Hippocampal formation (tissue), 2 donors: Measurements from ENCODE around the gene BACE1.

ENCODE experiments used
- DNase-seq, 2 donors: peaks; one replicate each; lab custom pipeline; 2025; lab: John Stamatoyannopoulos, UW

Gene BACE1

GRCh38 chr11:117309310-117309709 is 6.7 kb downstream of the BACE1 start:
- DNase-seq: no peak

GRCh38 chr11:117305145-117305544 is 10.9 kb downstream of the BACE1 start:
- no peak for DNase-seq

- DNase-seq: no peak
Measured at GRCh38 chr11:117303646-117304315, 12.3 kb downstream of the BACE1 start.

- no peak for DNase-seq
Measured at GRCh38 chr11:117303101-117303500, 13.0 kb downstream of the BACE1 start.

GRCh38 chr11:117302228-117302627 is 13.8 kb downstream of the BACE1 start:
- no peak for DNase-seq

- no peak for DNase-seq
Measured at GRCh38 chr11:117300773-117301172, 15.3 kb downstream of the BACE1 start.

- no peak for DNase-seq
Measured at GRCh38 chr11:117300283-117300663, 15.8 kb downstream of the BACE1 start.

- no peak for DNase-seq
Measured at GRCh38 chr11:117299351-117300282, 16.4 kb downstream of the BACE1 start.

GRCh38 chr11:117298195-117298594 is 17.9 kb downstream of the BACE1 start:
- no peak for DNase-seq

- no peak for DNase-seq
Measured at GRCh38 chr11:117296881-117297280, 19.2 kb downstream of the BACE1 start.

- DNase-seq: peak; percentile 76 to 88
Measured at GRCh38 chr11:117295438-117296137, 20.5 kb downstream of the BACE1 start.

GRCh38 chr11:117292616-117293015 is 23.4 kb downstream of the BACE1 start:
- no peak for DNase-seq

GRCh38 chr11:117290809-117291396 is 25.2 kb downstream of the BACE1 start, which contains the start of gene BACE1-AS:
Gene BACE1-AS (plus strand): TSS chr11:117291346.
- DNase-seq: no peak

- no peak for DNase-seq
Measured at GRCh38 chr11:117289795-117290194, 26.3 kb downstream of the BACE1 start.

- no peak for DNase-seq
Measured at GRCh38 chr11:117287668-117288067, 28.4 kb downstream of the BACE1 start.

- no peak for DNase-seq
Measured at GRCh38 chr11:117286588-117286987, 29.5 kb downstream of the BACE1 start.

- DNase-seq: no peak
Measured at GRCh38 chr11:117284053-117284452, 32.0 kb downstream of the BACE1 start.

GRCh38 chr11:117282956-117283355 is 33.1 kb downstream of the BACE1 start:
- no peak for DNase-seq

GRCh38 chr11:117281869-117282268 is 34.2 kb downstream of the BACE1 start:
- no peak for DNase-seq

- DNase-seq: no peak
Measured at GRCh38 chr11:117281159-117281558, 34.9 kb downstream of the BACE1 start.

- no peak for DNase-seq
Measured at GRCh38 chr11:117279711-117280376, 36.2 kb downstream of the BACE1 start.

- no peak for DNase-seq
Measured at GRCh38 chr11:117278347-117278746, 37.7 kb downstream of the BACE1 start.
